HG03378 (cell line): Measurements from ENCODE around the gene RCAN1.
"Not testable (repeated sequence)": the region's sequence is repeated elsewhere in the genome, so short reads cannot be mapped to it uniquely, and the experiment has no call there.

ENCODE experiments used
- ATAC-seq: cut with Tn5 transposase; IDR thresholded peaks from one replicate; pipeline ENCODE4 v1.9.1; 2021; ENCODE audit warnings: mild to moderate bottlenecking, moderate library complexity; ENCODE audit not compliant: unreplicated experiment

Gene RCAN1

GRCh38 chr21:34520281-34520680 lies 94.6 kb downstream of the RCAN1 start:
- ATAC-seq = no peak

- ATAC-seq = no peak
Observed at GRCh38 chr21:34519694-34520093, 95.2 kb downstream of the RCAN1 start.

GRCh38 chr21:34519016-34519415 lies 95.9 kb downstream of the RCAN1 start:
- no peak for ATAC-seq

- ATAC-seq = no peak
Observed at GRCh38 chr21:34518301-34518700, 96.6 kb downstream of the RCAN1 start.

- ATAC-seq = no peak
Observed at GRCh38 chr21:34517491-34518245, 97.2 kb downstream of the RCAN1 start.

GRCh38 chr21:34517039-34517438 lies 97.9 kb downstream of the RCAN1 start:
- no peak for ATAC-seq

- no peak for ATAC-seq
Observed at GRCh38 chr21:34514576-34515115, 100.3 kb downstream of the RCAN1 start.

- no peak for ATAC-seq
Observed at GRCh38 chr21:34513129-34513675, 101.7 kb downstream of the RCAN1 start.

GRCh38 chr21:34511787-34512455 lies 103.0 kb downstream of the RCAN1 start, which contains the start of gene KCNE1:
TSS of gene KCNE1 (minus strand) at chr21:34512210. CDS start at chr21:34449634, 62,576 bp downstream.
- no peak for ATAC-seq

GRCh38 chr21:34511181-34511580 lies 103.7 kb downstream of the RCAN1 start:
- no peak for ATAC-seq

- ATAC-seq = no peak
Observed at GRCh38 chr21:34510148-34511142, 104.5 kb downstream of the RCAN1 start.

GRCh38 chr21:34509151-34509550 lies 105.8 kb downstream of the RCAN1 start:
- no peak for ATAC-seq

- ATAC-seq = no peak
Observed at GRCh38 chr21:34504595-34504994, 110.3 kb downstream of the RCAN1 start.

- no peak for ATAC-seq
Observed at GRCh38 chr21:34502480-34503106, 112.3 kb downstream of the RCAN1 start.

- no peak for ATAC-seq
Observed at GRCh38 chr21:34501716-34502115, 113.2 kb downstream of the RCAN1 start.

GRCh38 chr21:34500191-34500590 lies 114.7 kb downstream of the RCAN1 start:
- no peak for ATAC-seq

GRCh38 chr21:34499116-34499515 lies 115.8 kb downstream of the RCAN1 start:
- ATAC-seq = no peak

- ATAC-seq = no peak
Observed at GRCh38 chr21:34498623-34499022, 116.3 kb downstream of the RCAN1 start.

- not testable (repeated sequence) for ATAC-seq
Observed at GRCh38 chr21:34483854-34484253, 131.1 kb downstream of the RCAN1 start.

- not testable (repeated sequence) for ATAC-seq
Observed at GRCh38 chr21:34483435-34483834, 131.5 kb downstream of the RCAN1 start.
